K562 (cell line): ENCODE data around the gene EEPD1. TPM values are rescaled to one million over a fixed set of nuclear protein-coding genes. Genes with fewer than 3 reads are reported as not detected.
A peak's percentile ranks its signal among the peaks of the same experiment; 100 is the strongest.

ENCODE experiments used
- ATAC-seq: fragments of 200-7000 bp; cut with Tn5 transposase; 3 replicates; pipeline ENCODE4 v1.9.1; 2020; ENCODE audit warnings: moderate library complexity
- BruUV-seq: library from RNA; stranded (reverse); fragments of 400-500 nt; replicated peaks from 2 replicates; lab custom pipeline; 2021; lab: Mats Ljungman, UMichigan
- CTCF ChIA-PET: fragments of 300-600 bp; formaldehyde crosslinking; extraction: SDS; loops from one replicate; lab custom pipeline; 2021; ENCODE audit warnings: low intra/inter-chr PET ratio; lab: Yijun Ruan, JAX
- POLR2A ChIA-PET: fragments of 300-600, 350-650 bp; sonication (Branson Sonifier 250); formaldehyde crosslinking; extraction: SDS; loops from one replicate; lab custom pipeline; 2021; ENCODE audit warnings: antibody characterized with exemption, inconsistent platforms; lab: Yijun Ruan, JAX
- DNase-seq, 4 experiments: peaks; one replicate each; pipeline versions ENCODE4 v3.0.0 to v3.0.0-alpha.2; 2011 to 2018; ENCODE audit warnings: low spot score in 3 of 4, mixed read lengths in 3 of 4; ENCODE audit errors: extremely low read depth in 1 of 4
- FAIRE-seq: peaks from 2 replicates; lab custom pipeline; 2011; peaks lifted over from hg19 to GRCh38; lab: Jason Lieb, UNC
- H2AFZ ChIP-seq: 2 replicates; pipeline ENCODE4 v1.6.0; 2011; ENCODE audit warnings: low read depth, low read length, control low read depth, inconsistent platforms
- H3K27ac ChIP-seq: fragments of 200-600 bp; 3 replicates; pipeline ENCODE4 v1.8.0; 2011; ENCODE audit warnings: low read depth, mild to moderate bottlenecking, control low read depth, inconsistent platforms, low read length, moderate library complexity, mixed read lengths; ENCODE audit errors: extremely low read depth
- H3K27me3 ChIP-seq, 2 experiments: fragments of 300-600 bp in 1 of 2; 2 replicates in 1 of 2; 3 replicates in 1 of 2; pipeline versions ENCODE4 v1.6.0 to v1.8.0; 2011; ENCODE audit warnings: inconsistent platforms in 2 of 2, low read length in 2 of 2, mild to moderate bottlenecking in 1 of 2, mixed read lengths in 1 of 2, moderate library complexity in 1 of 2; ENCODE audit not compliant: control insufficient read depth in 2 of 2, insufficient read depth in 2 of 2
- H3K36me3 ChIP-seq: fragments of 300-600 bp; 3 replicates; pipeline ENCODE4 v1.8.0; 2011; ENCODE audit warnings: mild to moderate bottlenecking, low read length, inconsistent platforms; ENCODE audit not compliant: control insufficient read depth, insufficient read depth
- H3K4me1 ChIP-seq, 2 experiments: fragments of 200-600 bp in 1 of 2; replicated peaks in 1 of 2; 2 replicates in 1 of 2; 3 replicates in 1 of 2; pipeline versions ENCODE4 v1.5.1 to v1.8.0; 2011; ENCODE audit warnings: inconsistent platforms in 2 of 2, low read length in 2 of 2, mild to moderate bottlenecking in 1 of 2, mixed read lengths in 1 of 2, moderate library complexity in 1 of 2; ENCODE audit not compliant: control insufficient read depth in 2 of 2, insufficient read depth in 2 of 2
- H3K4me2 ChIP-seq: 2 replicates; pipeline ENCODE4 v1.6.1; 2011; ENCODE audit warnings: low read length, control low read depth, inconsistent platforms, mixed read lengths; ENCODE audit not compliant: insufficient read depth
- H3K4me3 ChIP-seq: fragments of 200-600 bp; sonication (generic), shearing (Covaris generic); 2 replicates; pipeline ENCODE4 v1.5.1; 2016; ENCODE audit warnings: control low read depth, inconsistent platforms
- H3K79me2 ChIP-seq: fragments of 200-600 bp; 3 replicates; pipeline ENCODE4 v1.8.0; 2011; ENCODE audit warnings: low read length, inconsistent platforms; ENCODE audit not compliant: control insufficient read depth, insufficient read depth
- H3K9ac ChIP-seq, 2 experiments: 2 replicates each; pipeline versions ENCODE4 v1.6.0 to v1.6.1; 2011; ENCODE audit warnings: low read depth in 2 of 2, low read length in 2 of 2, control low read depth in 1 of 2, inconsistent platforms in 1 of 2, mild to moderate bottlenecking in 1 of 2, mixed read lengths in 1 of 2; ENCODE audit not compliant: insufficient read depth in 1 of 2
- H3K9me1 ChIP-seq: one replicate; pipeline ENCODE4 v1.6.0; 2011; ENCODE audit warnings: inconsistent platforms, mild to moderate bottlenecking, low read length, moderate library complexity; ENCODE audit not compliant: control insufficient read depth, insufficient read depth
- H3K9me3 ChIP-seq: replicated peaks from 2 replicates; pipeline ENCODE4 v1.5.1; 2011; ENCODE audit warnings: low read depth, low read length, inconsistent platforms; ENCODE audit not compliant: control insufficient read depth, insufficient read depth
- H4K20me1 ChIP-seq: replicated peaks from 2 replicates; pipeline ENCODE4 v1.6.1; 2011; ENCODE audit warnings: low read length, inconsistent platforms, mixed read lengths; ENCODE audit not compliant: control insufficient read depth, insufficient read depth
- CHD7 ChIP-seq: fragments of 200-600 bp; sonication (generic); IDR thresholded peaks from one replicate; pipeline ENCODE4 v1.6.1; 2012; ENCODE audit warnings: mild to moderate bottlenecking, low read depth, low read length, inconsistent platforms
- HINFP ChIP-seq: fragments of 450-650 bp; conservative IDR thresholded peaks from 2 replicates; pipeline ENCODE4 v1.6.1; 2016; ENCODE audit warnings: missing genetic modification characterization, low read depth, mild to moderate bottlenecking, control low read depth, missing compliant biosample characterization
- KDM1A ChIP-seq, 2 experiments: fragments of 450-650 bp; IDR thresholded peaks; 2 replicates each; pipeline ENCODE4 v1.6.1; 2016; ENCODE audit warnings: mild to moderate bottlenecking in 2 of 2
- POLR2B ChIP-seq: fragments of 450-650 bp; IDR thresholded peaks from 2 replicates; pipeline ENCODE4 v1.6.1; 2018; ENCODE audit warnings: low read depth; ENCODE audit not compliant: partially characterized antibody
- SMARCA5 ChIP-seq: fragments of 450-650 bp; IDR thresholded peaks from 2 replicates; pipeline ENCODE4 v1.6.1; 2016
- SMARCE1 ChIP-seq: fragments of 450-650 bp; IDR thresholded peaks from 2 replicates; pipeline ENCODE4 v1.7.1; 2016; ENCODE audit warnings: mild to moderate bottlenecking
- WHSC1 ChIP-seq: IDR thresholded peaks from one replicate; pipeline ENCODE4 v1.6.1; 2012; ENCODE audit warnings: low read length, control low read depth, inconsistent platforms
- ZNF785 ChIP-seq: fragments of 250-450 bp; sonication (Bioruptor Pico); IDR thresholded peaks from 2 replicates; pipeline ENCODE4 v1.4.0; 2020; ENCODE audit warnings: mild to moderate bottlenecking
- WGBS: fragments of 100-300 bp; shearing (Covaris generic); methylation state at CpG from one replicate; pipeline ENCODE4 v1.1.6; 2016; ENCODE audit warnings: low coverage, mixed read lengths; ENCODE audit not compliant: insufficient coverage; ENCODE audit errors: missing lambda C conversion rate; 5-methylcytosine and 5-hydroxymethylcytosine counted together
- in situ Hi-C: fragments of 300-500 bp; cut with MboI; formaldehyde crosslinking; loops from 4 replicates; pipeline ENCODE4 v1.15.0; 2018; ENCODE audit warnings: inconsistent platforms, mixed read lengths
- intact Hi-C: fragments of 100-400 bp; cut with micrococcal nuclease; formaldehyde crosslinking; loops from 2 replicates; pipeline ENCODE4 v1.14.2; 2022
- polyA plus RNA-seq, 8 experiments: library from polyadenylated mRNA; depleted of rRNA in 4 of 8; stranded (reverse) in 5 of 8; unstranded in 3 of 8; fragments of >200 nt; fragmentation: Nextera tagmentation in 2 of 8; fragmentation: Illumina TruSeq in 1 of 8; extraction: Ambion mirVana in 2 of 8; extraction: Trizol in 1 of 8; gene quantifications; 2 replicates each; pipeline versions ENCODE4 v1.2.1 to v1.2.3, GENCODE V29; 2011 to 2014; ENCODE audit warnings: inconsistent platforms in 1 of 8, missing spikeins in 1 of 8
- total RNA-seq, 7 experiments: library from RNA; depleted of rRNA in 6 of 7; stranded (reverse); fragments of >200 nt in 6 of 7; fragmentation: Illumina TruSeq in 2 of 7; extraction: Trizol in 2 of 7; gene quantifications; 2 replicates each; pipeline versions ENCODE4 v1.2.1 to v1.2.3, GENCODE V29; 2011 to 2021; ENCODE audit warnings: low replicate concordance in 1 of 7

Gene EEPD1
- total and polyA plus RNA-seq, 9 of the 15 experiments (the other 6 are each of a cell fraction or from before 2014, with no cell fraction given), result 0.01 to 1.5 (median 0.74) TPM; not detected in 1

- TF ChIP-seq SMARCA5 (no peak), HINFP (no peak), WHSC1 (no peak), POLR2B (no peak), SMARCE1 (no peak), ZNF785 (CRISPR knock-in tag) (no peak), KDM1A (IDR thresholded peaks at IDR 0.05) (no peak)
These were observed 56.2 kb downstream of the EEPD1 start (continued) for GRCh38 chr7:36208997-36209813.

- H3K4me2 ChIP-seq, result no peak overlapping the region
- FAIRE-seq, result no peak
- H3K36me3 ChIP-seq, result no peaks in the 10 kb centered on the region
- CTCF ChIA-PET, result no interaction called here
- 3% methylated on average over 5 of the region's 5 CpGs for WGBS
- no peak overlapping the region for H3K27ac ChIP-seq
- H4K20me1 ChIP-seq, result no peaks in the 10 kb centered on the region
- peak overlapping the region; percentile 75; the same call in 1 of the 2 replicates for H2AFZ ChIP-seq
- POLR2A ChIA-PET, result no interaction called here
- no peaks in the 10 kb centered on the region for H3K9me3 ChIP-seq
- peaks cover 0 to 15% of the 10 kb centered on the region in 2 experiments; a peak in 1 of 5 replicates for H3K27me3 ChIP-seq
- in situ Hi-C loops (no loop called here), intact Hi-C loops (no loop called here)
- no peak overlapping the region for H3K4me3 ChIP-seq
- no peaks in the 10 kb centered on the region for H3K9me1 ChIP-seq
- no peak for DNase-seq
- no peak for ATAC-seq
- peaks cover 7 to 15% of the 10 kb centered on the region in 2 experiments; a peak in 4 of 5 replicates for H3K4me1 ChIP-seq
- no peak overlapping the region for H3K9ac ChIP-seq
- no peaks in the 10 kb centered on the region for H3K79me2 ChIP-seq
- BruUV-seq, result no TSS peak
- TF ChIP-seq CHD7, result no peak
These were observed 56.7 kb downstream of the EEPD1 start for GRCh38 chr7:36209814-36210183.
